K562 (cell line): ENCODE results near the gene CITED2. TPM values are rescaled to one million over a fixed set of nuclear protein-coding genes. Genes with fewer than 3 reads are reported as not detected.
A peak's percentile ranks its signal among the peaks of the same experiment; 100 is the strongest.

Experiments used
- HNRNPK ChIP-seq: fragments of 200-400 bp; formaldehyde crosslinking; IDR thresholded peaks from one replicate; pipeline ENCODE4 v1.6.1; 2018; ENCODE audit warnings: mild to moderate bottlenecking, low read depth, low read length; ENCODE audit not compliant: poor library complexity, severe bottlenecking
- NCOA6 ChIP-seq: fragments of 450-650 bp; IDR thresholded peaks from 2 replicates; pipeline ENCODE4 v1.6.1; 2017; ENCODE audit warnings: mild to moderate bottlenecking
- NFE2L1 ChIP-seq: fragments of 450-650 bp; IDR thresholded peaks from 2 replicates; pipeline ENCODE4 v1.6.1; 2016; ENCODE audit warnings: missing genetic modification characterization, low read depth, mild to moderate bottlenecking, missing compliant biosample characterization, moderate library complexity, borderline replicate concordance
- RHOXF2B ChIP-seq: fragments of 250-450 bp; sonication (Bioruptor Pico); conservative IDR thresholded peaks from 2 replicates; pipeline ENCODE4 v1.5.1; 2021
- TCF7 ChIP-seq: sonication (generic); IDR thresholded peaks from 2 replicates; pipeline ENCODE4 v1.6.1; 2016; ENCODE audit warnings: antibody characterized with exemption, borderline replicate concordance
- ZBTB1 ChIP-seq: sonication (generic); formaldehyde crosslinking; IDR thresholded peaks from 2 replicates; pipeline ENCODE4 v1.8.1; 2023; ENCODE audit warnings: missing genetic modification reagents, low read depth, mild to moderate bottlenecking, borderline replicate concordance
- polyA plus RNA-seq, 8 experiments: library from polyadenylated mRNA; depleted of rRNA in 4 of 8; stranded (reverse) in 5 of 8; unstranded in 3 of 8; fragments of >200 nt; fragmentation: Nextera tagmentation in 2 of 8; fragmentation: Illumina TruSeq in 1 of 8; extraction: Ambion mirVana in 2 of 8; extraction: Trizol in 1 of 8; gene quantifications; 2 replicates each; pipeline versions ENCODE4 v1.2.1 to v1.2.3, GENCODE V29; 2011 to 2014; ENCODE audit warnings: inconsistent platforms in 1 of 8, missing spikeins in 1 of 8
- total RNA-seq, 7 experiments: library from RNA; depleted of rRNA in 6 of 7; stranded (reverse); fragments of >200 nt in 6 of 7; fragmentation: Illumina TruSeq in 2 of 7; extraction: Trizol in 2 of 7; gene quantifications; 2 replicates each; pipeline versions ENCODE4 v1.2.1 to v1.2.3, GENCODE V29; 2011 to 2021; ENCODE audit warnings: low replicate concordance in 1 of 7
- TF ChIP-seq, protein P1 (sequence below): sonication (generic); formaldehyde crosslinking; IDR thresholded peaks from 2 replicates; pipeline ENCODE4 v1.8.0; 2022; ENCODE audit warnings: mild to moderate bottlenecking, missing genetic modification reagents
- TF ChIP-seq, protein P2 (sequence below): IDR thresholded peaks from 3 replicates; pipeline ENCODE4 v1.6.1; 2011; ENCODE audit warnings: borderline replicate concordance, mild to moderate bottlenecking; ENCODE audit not compliant: insufficient read length, insufficient read depth
- TF ChIP-seq, protein P3 (sequence below): fragments of 250-450 bp; sonication (Bioruptor Pico); IDR thresholded peaks from 2 replicates; pipeline ENCODE4 v1.5.0; 2021
- TF ChIP-seq, protein P4 (sequence below): sonication (generic); formaldehyde crosslinking; IDR thresholded peaks from 2 replicates; pipeline ENCODE4 v1.8.0; 2022; ENCODE audit warnings: missing genetic modification reagents, mild to moderate bottlenecking, borderline replicate concordance
- TF ChIP-seq, protein P5 (sequence below): sonication (generic); formaldehyde crosslinking; IDR thresholded peaks from 2 replicates; pipeline ENCODE4 v1.8.1; 2023; ENCODE audit warnings: mild to moderate bottlenecking, missing genetic modification reagents
- TF ChIP-seq, protein P6 (sequence below): fragments of 450-650 bp; IDR thresholded peaks from 2 replicates; pipeline ENCODE4 v1.6.1; 2016; ENCODE audit warnings: antibody characterized with exemption

CITED2 gene
- total and polyA plus RNA-seq, 9 of the 15 experiments (the other 6 are each of a cell fraction or from before 2014, with no cell fraction given): 0.21 to 86.1 (median 17.5) TPM

GRCh38 chr6:139375226-139376016 lies 973 bp upstream of the CITED2 start (continued):
- TF ChIP-seq, protein P1, sequence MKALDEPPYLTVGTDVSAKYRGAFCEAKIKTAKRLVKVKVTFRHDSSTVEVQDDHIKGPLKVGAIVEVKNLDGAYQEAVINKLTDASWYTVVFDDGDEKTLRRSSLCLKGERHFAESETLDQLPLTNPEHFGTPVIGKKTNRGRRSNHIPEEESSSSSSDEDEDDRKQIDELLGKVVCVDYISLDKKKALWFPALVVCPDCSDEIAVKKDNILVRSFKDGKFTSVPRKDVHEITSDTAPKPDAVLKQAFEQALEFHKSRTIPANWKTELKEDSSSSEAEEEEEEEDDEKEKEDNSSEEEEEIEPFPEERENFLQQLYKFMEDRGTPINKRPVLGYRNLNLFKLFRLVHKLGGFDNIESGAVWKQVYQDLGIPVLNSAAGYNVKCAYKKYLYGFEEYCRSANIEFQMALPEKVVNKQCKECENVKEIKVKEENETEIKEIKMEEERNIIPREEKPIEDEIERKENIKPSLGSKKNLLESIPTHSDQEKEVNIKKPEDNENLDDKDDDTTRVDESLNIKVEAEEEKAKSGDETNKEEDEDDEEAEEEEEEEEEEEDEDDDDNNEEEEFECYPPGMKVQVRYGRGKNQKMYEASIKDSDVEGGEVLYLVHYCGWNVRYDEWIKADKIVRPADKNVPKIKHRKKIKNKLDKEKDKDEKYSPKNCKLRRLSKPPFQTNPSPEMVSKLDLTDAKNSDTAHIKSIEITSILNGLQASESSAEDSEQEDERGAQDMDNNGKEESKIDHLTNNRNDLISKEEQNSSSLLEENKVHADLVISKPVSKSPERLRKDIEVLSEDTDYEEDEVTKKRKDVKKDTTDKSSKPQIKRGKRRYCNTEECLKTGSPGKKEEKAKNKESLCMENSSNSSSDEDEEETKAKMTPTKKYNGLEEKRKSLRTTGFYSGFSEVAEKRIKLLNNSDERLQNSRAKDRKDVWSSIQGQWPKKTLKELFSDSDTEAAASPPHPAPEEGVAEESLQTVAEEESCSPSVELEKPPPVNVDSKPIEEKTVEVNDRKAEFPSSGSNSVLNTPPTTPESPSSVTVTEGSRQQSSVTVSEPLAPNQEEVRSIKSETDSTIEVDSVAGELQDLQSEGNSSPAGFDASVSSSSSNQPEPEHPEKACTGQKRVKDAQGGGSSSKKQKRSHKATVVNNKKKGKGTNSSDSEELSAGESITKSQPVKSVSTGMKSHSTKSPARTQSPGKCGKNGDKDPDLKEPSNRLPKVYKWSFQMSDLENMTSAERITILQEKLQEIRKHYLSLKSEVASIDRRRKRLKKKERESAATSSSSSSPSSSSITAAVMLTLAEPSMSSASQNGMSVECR (CRISPR knock-in tag): no peak; the same call in 1 of the 2 replicates
- TF ChIP-seq HNRNPK (no peak), TCF7 (no peak), ZBTB1 (CRISPR knock-in tag) (no peak), NCOA6 (0 out of 2 replicates have a peak, but pooled peaks have one; percentile 11), RHOXF2B (CRISPR knock-in tag) (no peak; the same call in 1 of the 2 replicates), NFE2L1 (tag) (no peak)
- TF ChIP-seq, protein P2, sequence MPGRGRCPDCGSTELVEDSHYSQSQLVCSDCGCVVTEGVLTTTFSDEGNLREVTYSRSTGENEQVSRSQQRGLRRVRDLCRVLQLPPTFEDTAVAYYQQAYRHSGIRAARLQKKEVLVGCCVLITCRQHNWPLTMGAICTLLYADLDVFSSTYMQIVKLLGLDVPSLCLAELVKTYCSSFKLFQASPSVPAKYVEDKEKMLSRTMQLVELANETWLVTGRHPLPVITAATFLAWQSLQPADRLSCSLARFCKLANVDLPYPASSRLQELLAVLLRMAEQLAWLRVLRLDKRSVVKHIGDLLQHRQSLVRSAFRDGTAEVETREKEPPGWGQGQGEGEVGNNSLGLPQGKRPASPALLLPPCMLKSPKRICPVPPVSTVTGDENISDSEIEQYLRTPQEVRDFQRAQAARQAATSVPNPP: no peak
- TF ChIP-seq, protein P3, sequence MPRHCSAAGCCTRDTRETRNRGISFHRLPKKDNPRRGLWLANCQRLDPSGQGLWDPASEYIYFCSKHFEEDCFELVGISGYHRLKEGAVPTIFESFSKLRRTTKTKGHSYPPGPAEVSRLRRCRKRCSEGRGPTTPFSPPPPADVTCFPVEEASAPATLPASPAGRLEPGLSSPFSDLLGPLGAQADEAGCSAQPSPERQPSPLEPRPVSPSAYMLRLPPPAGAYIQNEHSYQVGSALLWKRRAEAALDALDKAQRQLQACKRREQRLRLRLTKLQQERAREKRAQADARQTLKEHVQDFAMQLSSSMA (CRISPR knock-in tag): peak; percentile 17; the same call in 1 of the 2 replicates
- TF ChIP-seq, protein P4, sequence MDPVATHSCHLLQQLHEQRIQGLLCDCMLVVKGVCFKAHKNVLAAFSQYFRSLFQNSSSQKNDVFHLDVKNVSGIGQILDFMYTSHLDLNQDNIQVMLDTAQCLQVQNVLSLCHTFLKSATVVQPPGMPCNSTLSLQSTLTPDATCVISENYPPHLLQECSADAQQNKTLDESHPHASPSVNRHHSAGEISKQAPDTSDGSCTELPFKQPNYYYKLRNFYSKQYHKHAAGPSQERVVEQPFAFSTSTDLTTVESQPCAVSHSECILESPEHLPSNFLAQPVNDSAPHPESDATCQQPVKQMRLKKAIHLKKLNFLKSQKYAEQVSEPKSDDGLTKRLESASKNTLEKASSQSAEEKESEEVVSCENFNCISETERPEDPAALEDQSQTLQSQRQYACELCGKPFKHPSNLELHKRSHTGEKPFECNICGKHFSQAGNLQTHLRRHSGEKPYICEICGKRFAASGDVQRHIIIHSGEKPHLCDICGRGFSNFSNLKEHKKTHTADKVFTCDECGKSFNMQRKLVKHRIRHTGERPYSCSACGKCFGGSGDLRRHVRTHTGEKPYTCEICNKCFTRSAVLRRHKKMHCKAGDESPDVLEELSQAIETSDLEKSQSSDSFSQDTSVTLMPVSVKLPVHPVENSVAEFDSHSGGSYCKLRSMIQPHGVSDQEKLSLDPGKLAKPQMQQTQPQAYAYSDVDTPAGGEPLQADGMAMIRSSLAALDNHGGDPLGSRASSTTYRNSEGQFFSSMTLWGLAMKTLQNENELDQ (CRISPR knock-in tag): no peak
- TF ChIP-seq, protein P5, sequence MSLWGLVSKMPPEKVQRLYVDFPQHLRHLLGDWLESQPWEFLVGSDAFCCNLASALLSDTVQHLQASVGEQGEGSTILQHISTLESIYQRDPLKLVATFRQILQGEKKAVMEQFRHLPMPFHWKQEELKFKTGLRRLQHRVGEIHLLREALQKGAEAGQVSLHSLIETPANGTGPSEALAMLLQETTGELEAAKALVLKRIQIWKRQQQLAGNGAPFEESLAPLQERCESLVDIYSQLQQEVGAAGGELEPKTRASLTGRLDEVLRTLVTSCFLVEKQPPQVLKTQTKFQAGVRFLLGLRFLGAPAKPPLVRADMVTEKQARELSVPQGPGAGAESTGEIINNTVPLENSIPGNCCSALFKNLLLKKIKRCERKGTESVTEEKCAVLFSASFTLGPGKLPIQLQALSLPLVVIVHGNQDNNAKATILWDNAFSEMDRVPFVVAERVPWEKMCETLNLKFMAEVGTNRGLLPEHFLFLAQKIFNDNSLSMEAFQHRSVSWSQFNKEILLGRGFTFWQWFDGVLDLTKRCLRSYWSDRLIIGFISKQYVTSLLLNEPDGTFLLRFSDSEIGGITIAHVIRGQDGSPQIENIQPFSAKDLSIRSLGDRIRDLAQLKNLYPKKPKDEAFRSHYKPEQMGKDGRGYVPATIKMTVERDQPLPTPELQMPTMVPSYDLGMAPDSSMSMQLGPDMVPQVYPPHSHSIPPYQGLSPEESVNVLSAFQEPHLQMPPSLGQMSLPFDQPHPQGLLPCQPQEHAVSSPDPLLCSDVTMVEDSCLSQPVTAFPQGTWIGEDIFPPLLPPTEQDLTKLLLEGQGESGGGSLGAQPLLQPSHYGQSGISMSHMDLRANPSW (CRISPR knock-in tag): no peak
- TF ChIP-seq, protein P6, sequence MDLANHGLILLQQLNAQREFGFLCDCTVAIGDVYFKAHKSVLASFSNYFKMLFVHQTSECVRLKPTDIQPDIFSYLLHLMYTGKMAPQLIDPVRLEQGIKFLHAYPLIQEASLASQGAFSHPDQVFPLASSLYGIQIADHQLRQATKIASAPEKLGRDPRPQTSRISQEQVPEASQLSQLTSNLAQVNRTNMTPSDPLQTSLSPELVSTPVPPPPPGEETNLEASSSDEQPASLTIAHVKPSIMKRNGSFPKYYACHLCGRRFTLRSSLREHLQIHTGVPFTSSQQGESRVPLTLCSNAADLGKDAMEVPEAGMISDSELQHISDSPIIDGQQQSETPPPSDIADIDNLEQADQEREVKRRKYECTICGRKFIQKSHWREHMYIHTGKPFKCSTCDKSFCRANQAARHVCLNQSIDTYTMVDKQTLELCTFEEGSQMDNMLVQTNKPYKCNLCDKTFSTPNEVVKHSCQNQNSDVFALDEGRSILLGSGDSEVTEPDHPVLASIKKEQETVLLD: no peak
